Measurements from ENCODE around the gene CNNM2. TPM values are rescaled to one million over a fixed set of nuclear protein-coding genes. Genes with fewer than 3 reads are reported as not detected.

CNNM2 gene
- total RNA-seq, 2 donors from 2014 or later: 14.7 to 17.9 TPM

- Histone ChIP-seq H3K27ac (ENCODE audit: low read depth, low read length) (no peak overlapping the region), H3K4me3 (ENCODE audit: low read length) (no peak overlapping the region), H3K36me3 (ENCODE audit: control insufficient read depth, insufficient read depth, low read length) (no peaks in the 10 kb centered on the region), H3K4me1 (ENCODE audit: control insufficient read depth, insufficient read depth, low read length) (no peaks in the 10 kb centered on the region), H3K27me3 (ENCODE audit: control insufficient read depth, insufficient read depth, low read length, poor library complexity, severe bottlenecking) (no peaks in the 10 kb centered on the region), H3K9ac (ENCODE audit: extremely low read depth, low read length, poor library complexity, severe bottlenecking) (no peak overlapping the region), H3K9me3 (ENCODE audit: control insufficient read depth, low read length) (no peaks in the 10 kb centered on the region)
- DNase-seq: no peak
- TF ChIP-seq CTCF (conservative IDR thresholded peaks at IDR 0.05): no peak
- Mint-ChIP-seq H3K9me3 (no peaks in the 10 kb centered on the region), H3K27me3 (ENCODE audit: insufficient read depth) (no peaks in the 10 kb centered on the region), H3K4me1 (no peaks in the 10 kb centered on the region), H3K27ac (no peak overlapping the region), H3K4me3 (no peak overlapping the region), H3K36me3 (ENCODE audit: low read depth) (peaks cover 14% of the 10 kb centered on the region)
- 95% methylated on average over 3 of the region's 3 CpGs; no CpG with 5 or more reads in 1 of the 2 experiments for WGBS, 2 experiments (ENCODE audit: insufficient coverage in 1 of 2, insufficient read length in 1 of 2)
Measured at GRCh38 chr10:103078309-103078615, 160.2 kb downstream of the CNNM2 start.

GRCh38 chr10:103078676-103079075 lies 160.6 kb downstream of the CNNM2 start:
- Histone ChIP-seq H3K4me3 (ENCODE audit: low read length) (no peak overlapping the region), H3K27me3 (ENCODE audit: control insufficient read depth, insufficient read depth, low read length, poor library complexity, severe bottlenecking) (no peaks in the 10 kb centered on the region), H3K9me3 (ENCODE audit: control insufficient read depth, low read length) (no peaks in the 10 kb centered on the region), H3K9ac (ENCODE audit: extremely low read depth, low read length, poor library complexity, severe bottlenecking) (no peak overlapping the region), H3K27ac (ENCODE audit: low read depth, low read length) (no peak overlapping the region), H3K4me1 (ENCODE audit: control insufficient read depth, insufficient read depth, low read length) (no peaks in the 10 kb centered on the region), H3K36me3 (ENCODE audit: control insufficient read depth, insufficient read depth, low read length) (no peaks in the 10 kb centered on the region)
- no peak for TF ChIP-seq CTCF (conservative IDR thresholded peaks at IDR 0.05)
- no peak overlapping the region for H3K27ac Mint-ChIP-seq
- no peaks in the 10 kb centered on the region for H3K27me3 Mint-ChIP-seq (ENCODE audit: insufficient read depth)
- no peak for DNase-seq
- peaks cover 16% of the 10 kb centered on the region for H3K36me3 Mint-ChIP-seq (ENCODE audit: low read depth)
- H3K9me3 Mint-ChIP-seq: no peaks in the 10 kb centered on the region
- WGBS, 2 experiments (ENCODE audit: insufficient coverage in 1 of 2, insufficient read length in 1 of 2): 90 to 96% methylated on average over 11 to 14 of the region's 14 CpGs
- H3K4me3 Mint-ChIP-seq: no peak overlapping the region
- H3K4me1 Mint-ChIP-seq: no peaks in the 10 kb centered on the region

GRCh38 chr10:103079100-103079499 lies 161.0 kb downstream of the CNNM2 start:
- Histone ChIP-seq H3K36me3 (ENCODE audit: control insufficient read depth, insufficient read depth, low read length) (no peaks in the 10 kb centered on the region), H3K9ac (ENCODE audit: extremely low read depth, low read length, poor library complexity, severe bottlenecking) (no peak overlapping the region), H3K4me1 (ENCODE audit: control insufficient read depth, insufficient read depth, low read length) (no peaks in the 10 kb centered on the region), H3K4me3 (ENCODE audit: low read length) (no peak overlapping the region), H3K9me3 (ENCODE audit: control insufficient read depth, low read length) (no peaks in the 10 kb centered on the region), H3K27me3 (ENCODE audit: control insufficient read depth, insufficient read depth, low read length, poor library complexity, severe bottlenecking) (no peaks in the 10 kb centered on the region), H3K27ac (ENCODE audit: low read depth, low read length) (no peak overlapping the region)
- no peak for DNase-seq
- 91% methylated on average over 7 of the region's 7 CpGs; no CpG with 5 or more reads in 1 of the 2 experiments for WGBS, 2 experiments (ENCODE audit: insufficient coverage in 1 of 2, insufficient read length in 1 of 2)
- Mint-ChIP-seq H3K27me3 (ENCODE audit: insufficient read depth) (no peaks in the 10 kb centered on the region), H3K4me3 (no peak overlapping the region), H3K36me3 (ENCODE audit: low read depth) (peaks cover 16% of the 10 kb centered on the region), H3K9me3 (no peaks in the 10 kb centered on the region), H3K27ac (no peak overlapping the region), H3K4me1 (no peaks in the 10 kb centered on the region)
- no peak for TF ChIP-seq CTCF (conservative IDR thresholded peaks at IDR 0.05)
